Measurements from ENCODE around the gene SLC12A4.
"Not testable (repeated sequence)": the region's sequence is repeated elsewhere in the genome, so short reads cannot be mapped to it uniquely, and the experiment has no call there.

The SLC12A4 gene

DNA sequence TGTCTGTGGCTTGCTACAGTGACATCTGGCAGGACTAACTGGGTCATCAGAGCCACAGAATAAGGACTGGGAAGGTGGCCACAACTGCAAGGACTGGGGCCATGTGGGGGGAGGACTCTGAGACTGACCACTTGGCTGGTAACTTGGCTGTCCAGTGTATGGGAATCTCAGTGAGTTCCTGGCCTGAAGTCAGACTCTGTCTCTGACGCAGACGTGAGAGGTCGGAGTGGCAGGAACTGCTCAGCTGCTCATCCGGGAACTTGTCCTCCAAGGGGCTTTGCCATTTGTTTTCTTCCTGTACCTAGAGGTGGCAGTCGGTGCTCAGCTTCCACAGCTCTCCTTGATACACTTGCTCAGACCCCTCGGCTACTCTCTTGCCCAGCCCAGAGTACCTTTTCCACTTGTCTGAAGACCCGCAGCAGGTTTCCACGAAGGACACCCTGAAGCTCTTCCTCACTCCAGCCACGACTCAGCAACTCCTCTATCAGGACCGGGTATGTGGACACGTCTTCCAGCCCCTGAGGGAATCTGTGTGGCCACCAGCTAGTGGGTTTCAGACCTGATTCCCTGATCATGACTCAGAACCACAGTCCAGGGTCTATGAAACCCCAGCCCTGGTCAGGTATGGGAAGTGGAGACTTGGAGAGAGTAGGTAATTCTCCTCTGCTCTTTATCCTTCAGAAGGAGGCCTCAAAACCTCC lies 19.2 kb upstream of the SLC12A4 start:
- Histone ChIP-seq H3K36me3 (ENCODE audit: insufficient read depth, low read length) (no peaks in the 10 kb centered on the region), H3K27me3 (ENCODE audit: insufficient read depth, low read length) (no peaks in the 10 kb centered on the region), H3K4me1 (ENCODE audit: control insufficient read depth, insufficient read depth, low read length, unreplicated experiment) (no peaks in the 10 kb centered on the region), H2AFZ (ENCODE audit: low read length, unreplicated experiment) (no peak overlapping the region), H3K27ac (ENCODE audit: low read depth, low read length) (no peak overlapping the region), H3K79me2 (ENCODE audit: control insufficient read depth, insufficient read depth, low read length, unreplicated experiment) (no peaks in the 10 kb centered on the region), H3K4me3 (ENCODE audit: low read depth, low read length) (no peak overlapping the region)

DNA sequence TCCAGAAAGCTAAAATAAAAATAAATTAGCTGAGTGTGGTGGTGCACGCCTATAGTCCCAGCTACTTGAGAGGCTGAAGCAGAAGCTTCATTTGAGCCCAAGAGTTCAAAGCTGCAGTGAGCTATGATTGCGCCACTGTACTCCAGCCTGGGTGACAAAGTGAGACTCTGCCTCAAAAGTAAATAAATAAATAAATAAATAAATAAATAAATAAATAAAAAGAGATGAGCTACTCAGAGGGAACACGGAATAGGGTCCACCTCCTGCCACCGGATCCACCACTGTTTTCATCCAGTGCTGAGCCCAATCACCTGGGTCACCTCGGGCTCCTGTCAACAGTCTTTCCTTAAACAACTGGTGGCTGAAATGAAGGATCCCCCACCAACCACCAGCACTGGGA lies 18.5 kb upstream of the SLC12A4 start:
- Histone ChIP-seq H2AFZ (ENCODE audit: low read length, unreplicated experiment) (no peak overlapping the region), H3K27ac (ENCODE audit: low read depth, low read length) (no peak overlapping the region), H3K36me3 (ENCODE audit: insufficient read depth, low read length) (no peaks in the 10 kb centered on the region), H3K4me1 (ENCODE audit: control insufficient read depth, insufficient read depth, low read length, unreplicated experiment) (no peaks in the 10 kb centered on the region), H3K4me3 (ENCODE audit: low read depth, low read length) (no peak overlapping the region), H3K27me3 (ENCODE audit: insufficient read depth, low read length) (no peaks in the 10 kb centered on the region), H3K79me2 (ENCODE audit: control insufficient read depth, insufficient read depth, low read length, unreplicated experiment) (no peaks in the 10 kb centered on the region)

DNA sequence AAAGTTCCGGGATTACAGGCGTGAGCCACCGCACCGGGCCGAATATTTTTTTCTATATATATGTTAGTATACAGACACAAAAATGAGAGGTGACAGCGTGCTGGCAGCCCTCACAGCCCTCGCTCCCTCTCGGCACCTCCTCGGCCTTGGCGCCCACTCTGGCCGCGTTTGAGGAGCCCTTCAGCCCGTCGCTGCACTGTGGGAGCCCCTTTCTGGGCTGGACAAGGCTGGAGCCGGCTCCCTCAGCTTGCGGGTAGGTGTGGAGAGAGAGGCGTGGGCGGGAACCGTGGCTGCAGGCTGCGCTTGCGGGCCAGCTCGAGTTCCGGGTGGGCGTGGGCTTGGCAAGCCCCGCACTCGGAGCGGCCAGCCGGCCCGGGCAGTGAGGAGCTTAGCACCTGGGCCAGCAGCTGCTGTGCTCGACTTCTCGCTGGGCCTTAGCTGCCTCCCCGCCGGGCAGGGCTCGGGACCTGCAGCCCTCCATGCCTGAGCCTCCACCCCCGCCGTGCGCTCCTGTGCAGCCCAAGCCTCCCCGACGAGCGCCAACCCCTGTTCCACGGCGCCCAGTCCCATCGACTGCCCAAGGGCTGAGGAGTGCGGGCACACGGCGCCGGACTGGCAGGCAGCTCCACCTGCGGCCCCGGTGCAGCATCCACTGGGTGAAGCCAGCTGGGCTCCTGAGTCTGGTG lies 13.7 kb upstream of the SLC12A4 start:
- Histone ChIP-seq H3K27ac (ENCODE audit: low read depth, low read length) (no peak overlapping the region), H3K27me3 (ENCODE audit: insufficient read depth, low read length) (peaks cover 7% of the 10 kb centered on the region; the same call in 1 of the 2 replicates), H2AFZ (ENCODE audit: low read length, unreplicated experiment) (no peak overlapping the region), H3K4me3 (ENCODE audit: low read depth, low read length) (no peak overlapping the region), H3K79me2 (ENCODE audit: control insufficient read depth, insufficient read depth, low read length, unreplicated experiment) (no peaks in the 10 kb centered on the region), H3K36me3 (ENCODE audit: insufficient read depth, low read length) (no peaks in the 10 kb centered on the region), H3K4me1 (ENCODE audit: control insufficient read depth, insufficient read depth, low read length, unreplicated experiment) (no peaks in the 10 kb centered on the region)

DNA sequence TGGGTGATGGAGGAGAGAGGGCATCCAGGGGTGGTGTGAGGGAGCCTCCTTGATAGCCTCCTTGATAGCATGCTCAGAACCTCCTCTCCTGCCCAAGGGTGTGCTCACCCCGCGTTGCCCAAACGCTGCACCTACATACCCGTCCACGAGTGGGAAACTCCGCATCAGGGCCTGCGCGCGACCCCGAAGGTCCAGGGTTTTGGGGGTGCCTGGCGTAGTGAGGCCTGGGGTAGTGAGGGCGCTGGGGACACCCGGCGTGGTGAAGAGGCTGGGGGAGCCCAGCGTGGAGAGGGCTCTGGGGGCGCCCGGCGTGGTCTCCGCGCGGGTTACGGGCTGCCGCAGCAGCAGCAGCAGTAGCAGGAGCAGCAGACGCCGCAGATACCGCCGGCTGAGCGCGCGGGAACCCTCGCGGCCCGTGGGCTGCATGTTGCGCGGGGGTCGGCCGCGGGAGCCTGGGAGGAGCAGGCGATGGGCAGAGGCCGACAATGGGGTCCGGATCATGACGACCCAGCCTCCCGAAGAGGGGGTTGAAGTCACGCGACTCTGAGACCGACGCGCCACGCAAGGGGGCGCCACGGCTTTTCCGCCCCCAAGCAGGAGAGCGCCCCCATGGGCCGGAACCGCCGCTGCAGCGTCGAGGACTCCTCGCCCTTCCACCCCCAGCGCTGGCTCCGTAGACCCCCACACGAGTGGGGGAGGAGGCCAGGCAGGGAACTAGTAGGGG lies 11.7 kb upstream of the SLC12A4 start, which contains the start of gene DPEP3:
TSS of gene DPEP3 (minus strand) at position 545 of the 724 bp plus-strand sequence. CDS start at position 426, 119 bp downstream.
- Histone ChIP-seq H3K4me1 (ENCODE audit: control insufficient read depth, insufficient read depth, low read length, unreplicated experiment) (no peaks in the 10 kb centered on the region), H2AFZ (ENCODE audit: low read length, unreplicated experiment) (no peak within 1 kb of the TSS), H3K79me2 (ENCODE audit: control insufficient read depth, insufficient read depth, low read length, unreplicated experiment) (no peaks in the 10 kb centered on the region), H3K27me3 (ENCODE audit: insufficient read depth, low read length) (peaks cover 11% of the 10 kb centered on the region; the same call in 1 of the 2 replicates), H3K4me3 (ENCODE audit: low read depth, low read length) (no peak within 1 kb of the TSS), H3K36me3 (ENCODE audit: insufficient read depth, low read length) (no peaks in the 10 kb centered on the region), H3K27ac (ENCODE audit: low read depth, low read length) (no peak within 1 kb of the TSS)

DNA sequence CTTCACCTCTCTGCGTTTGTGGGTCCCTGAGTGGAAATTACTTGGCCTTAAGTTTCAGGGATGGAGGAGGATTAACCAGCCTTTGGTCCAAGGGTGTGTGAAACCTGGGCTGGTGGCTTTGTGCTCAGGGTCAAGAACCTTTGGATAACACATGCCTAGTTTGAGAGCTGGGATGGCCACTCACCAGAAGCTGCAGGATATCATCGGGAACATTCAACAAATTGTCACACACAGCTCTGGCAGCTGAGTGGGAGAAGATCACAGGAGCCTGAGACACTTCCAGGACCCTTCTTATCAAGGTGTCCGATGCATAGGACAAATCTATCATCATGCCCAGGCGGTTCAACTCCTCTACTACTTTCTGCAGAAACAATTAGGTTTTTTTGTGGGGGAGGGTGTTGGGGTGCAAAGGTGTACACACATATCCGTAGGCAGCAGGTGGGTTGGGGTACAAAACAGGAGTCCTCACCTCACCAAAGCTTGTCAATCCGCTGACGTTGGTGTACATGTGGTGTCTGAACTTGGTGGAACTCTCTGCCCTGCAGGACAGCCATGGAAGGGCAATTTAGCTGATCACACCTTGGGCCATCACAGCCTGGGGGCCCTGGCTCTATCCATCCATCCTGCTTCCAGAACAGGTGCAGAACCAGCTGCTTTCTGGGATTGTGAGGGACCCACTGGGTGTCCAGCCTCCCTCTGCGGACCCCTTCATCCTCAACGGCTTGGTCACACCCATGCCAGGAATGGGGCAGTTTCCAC lies 9.2 kb upstream of the SLC12A4 start:
- no peak overlapping the region for H3K27ac ChIP-seq (ENCODE audit: low read depth, low read length)
- H3K36me3 ChIP-seq (ENCODE audit: insufficient read depth, low read length), result no peaks in the 10 kb centered on the region
- H3K4me1 ChIP-seq (ENCODE audit: control insufficient read depth, insufficient read depth, low read length, unreplicated experiment), result no peaks in the 10 kb centered on the region
- peaks cover 11% of the 10 kb centered on the region; the same call in 1 of the 2 replicates for H3K27me3 ChIP-seq (ENCODE audit: insufficient read depth, low read length)
- no peak overlapping the region for H3K4me3 ChIP-seq (ENCODE audit: low read depth, low read length)
- H2AFZ ChIP-seq (ENCODE audit: low read length, unreplicated experiment), result no peak overlapping the region
- H3K79me2 ChIP-seq (ENCODE audit: control insufficient read depth, insufficient read depth, low read length, unreplicated experiment), result no peaks in the 10 kb centered on the region

DNA sequence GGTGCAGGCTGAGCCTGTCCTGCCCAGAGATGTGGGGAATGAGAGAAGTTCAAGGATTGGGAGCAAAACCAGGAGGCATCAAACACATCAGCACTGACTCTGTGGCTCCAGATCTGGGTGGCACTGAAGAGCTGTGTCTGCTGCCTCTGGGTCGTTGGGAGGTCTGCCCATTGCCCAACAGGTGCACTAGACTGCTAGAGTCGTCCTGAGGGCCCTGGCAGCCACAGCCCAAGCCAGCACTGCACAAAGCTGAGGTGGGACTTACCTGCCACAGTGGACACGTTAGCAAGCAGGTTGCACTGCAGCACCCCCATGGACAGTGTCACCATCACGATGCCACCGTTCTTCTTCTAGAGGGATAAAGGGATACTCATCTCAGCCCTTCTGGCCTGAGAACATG lies 8.6 kb upstream of the SLC12A4 start:
- Histone ChIP-seq H3K36me3 (ENCODE audit: insufficient read depth, low read length) (no peaks in the 10 kb centered on the region), H3K79me2 (ENCODE audit: control insufficient read depth, insufficient read depth, low read length, unreplicated experiment) (no peaks in the 10 kb centered on the region), H3K27ac (ENCODE audit: low read depth, low read length) (no peak overlapping the region), H3K27me3 (ENCODE audit: insufficient read depth, low read length) (peaks cover 11% of the 10 kb centered on the region; the same call in 1 of the 2 replicates), H3K4me1 (ENCODE audit: control insufficient read depth, insufficient read depth, low read length, unreplicated experiment) (no peaks in the 10 kb centered on the region), H2AFZ (ENCODE audit: low read length, unreplicated experiment) (no peak overlapping the region), H3K4me3 (ENCODE audit: low read depth, low read length) (no peak overlapping the region)

DNA sequence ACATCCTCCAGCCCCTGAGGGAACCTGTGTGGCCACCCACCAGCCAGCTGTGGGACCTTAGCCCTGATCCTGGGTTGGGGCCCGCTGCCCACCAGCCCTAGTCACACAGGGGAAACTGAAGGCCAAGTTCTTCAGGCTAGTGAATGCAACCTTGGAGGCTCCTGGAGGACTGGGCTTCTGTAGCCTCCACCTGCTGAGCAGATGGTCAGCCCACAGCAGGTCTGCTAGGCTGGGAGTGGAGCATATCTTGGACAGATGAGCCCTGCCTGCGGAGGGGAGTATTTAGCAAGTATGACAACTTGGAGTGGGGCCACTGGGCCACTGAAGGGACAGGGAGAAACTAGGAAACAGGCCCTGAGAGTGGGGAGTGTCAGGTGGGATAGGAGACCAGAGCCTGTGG lies 7.8 kb upstream of the SLC12A4 start:
- no peak overlapping the region for H2AFZ ChIP-seq (ENCODE audit: low read length, unreplicated experiment)
- no peak overlapping the region for H3K4me3 ChIP-seq (ENCODE audit: low read depth, low read length)
- peaks cover 11% of the 10 kb centered on the region; the same call in 1 of the 2 replicates for H3K27me3 ChIP-seq (ENCODE audit: insufficient read depth, low read length)
- H3K79me2 ChIP-seq (ENCODE audit: control insufficient read depth, insufficient read depth, low read length, unreplicated experiment), result no peaks in the 10 kb centered on the region
- H3K27ac ChIP-seq (ENCODE audit: low read depth, low read length), result no peak overlapping the region
- no peaks in the 10 kb centered on the region for H3K36me3 ChIP-seq (ENCODE audit: insufficient read depth, low read length)
- no peaks in the 10 kb centered on the region for H3K4me1 ChIP-seq (ENCODE audit: control insufficient read depth, insufficient read depth, low read length, unreplicated experiment)

DNA sequence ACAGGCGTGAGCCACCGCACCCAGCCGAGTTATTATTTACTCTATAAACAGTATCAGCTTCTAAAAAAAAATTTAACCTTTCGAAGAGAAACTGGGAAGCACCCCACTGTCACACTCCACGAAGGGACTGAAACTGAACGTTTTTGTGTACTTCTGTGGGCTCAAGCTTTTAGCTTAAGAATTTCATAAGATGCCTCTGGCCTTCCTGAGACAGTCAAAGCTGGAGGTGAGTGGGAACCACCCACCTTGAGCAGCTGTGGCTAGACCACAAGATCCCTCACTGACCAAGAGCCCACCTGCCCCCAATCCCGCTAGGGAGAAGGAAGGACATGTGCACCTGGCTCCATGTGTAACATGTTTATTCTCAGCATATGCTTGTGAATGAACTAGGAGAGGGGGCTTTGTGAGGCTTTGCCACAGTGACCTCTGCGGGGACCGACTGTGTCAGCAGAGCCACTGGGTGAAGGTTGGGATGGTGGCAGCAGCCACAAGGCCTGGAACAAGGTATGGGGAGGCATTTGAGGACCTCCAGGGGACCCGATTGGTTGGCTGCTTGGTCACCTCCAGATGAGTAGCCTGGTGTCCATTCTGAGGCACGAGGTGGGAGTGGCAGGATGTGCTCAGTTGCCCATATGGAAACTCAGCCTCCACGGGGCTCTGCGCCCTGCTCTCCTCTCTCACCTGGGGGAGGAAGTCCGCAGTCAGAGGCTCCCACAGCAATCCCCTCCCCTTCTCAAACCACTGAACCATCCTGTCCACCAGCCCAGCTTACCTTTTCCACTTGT lies 7.1 kb upstream of the SLC12A4 start:
- Histone ChIP-seq H3K4me3 (ENCODE audit: low read depth, low read length) (no peak overlapping the region), H2AFZ (ENCODE audit: low read length, unreplicated experiment) (no peak overlapping the region), H3K4me1 (ENCODE audit: control insufficient read depth, insufficient read depth, low read length, unreplicated experiment) (no peaks in the 10 kb centered on the region), H3K79me2 (ENCODE audit: control insufficient read depth, insufficient read depth, low read length, unreplicated experiment) (no peaks in the 10 kb centered on the region), H3K27ac (ENCODE audit: low read depth, low read length) (no peak overlapping the region), H3K27me3 (ENCODE audit: insufficient read depth, low read length) (peaks cover 11% of the 10 kb centered on the region; the same call in 1 of the 2 replicates), H3K36me3 (ENCODE audit: insufficient read depth, low read length) (no peaks in the 10 kb centered on the region)

DNA sequence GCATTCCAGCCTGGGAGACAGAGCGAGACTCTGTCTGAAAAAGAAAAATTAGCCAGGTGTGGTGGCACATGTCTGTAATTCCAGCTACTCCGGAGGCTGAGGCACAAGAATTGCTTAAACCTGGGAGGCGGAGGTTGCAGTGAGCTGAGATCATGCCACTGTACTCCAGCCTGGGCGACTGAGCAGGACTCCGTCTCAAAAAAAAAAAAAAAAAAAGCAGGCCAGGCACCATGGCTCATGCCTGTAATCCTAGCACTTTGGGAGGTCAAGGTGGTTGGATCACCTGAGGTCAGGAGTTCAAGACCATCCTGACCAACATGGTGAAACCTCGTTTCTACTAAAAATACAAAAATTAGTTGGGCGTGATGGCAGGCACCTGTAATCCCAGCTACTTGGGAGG lies 3.8 kb upstream of the SLC12A4 start:
- H3K27ac ChIP-seq (ENCODE audit: low read depth, low read length); H3K36me3 ChIP-seq (ENCODE audit: insufficient read depth, low read length); H3K27me3 ChIP-seq (ENCODE audit: insufficient read depth, low read length); H3K4me3 ChIP-seq (ENCODE audit: low read depth, low read length); H2AFZ ChIP-seq (ENCODE audit: low read length, unreplicated experiment); H3K4me1 ChIP-seq (ENCODE audit: control insufficient read depth, insufficient read depth, low read length, unreplicated experiment): not testable (repeated sequence)
- H3K79me2 ChIP-seq (ENCODE audit: control insufficient read depth, insufficient read depth, low read length, unreplicated experiment), result peaks cover 10% of the 10 kb centered on the region

DNA sequence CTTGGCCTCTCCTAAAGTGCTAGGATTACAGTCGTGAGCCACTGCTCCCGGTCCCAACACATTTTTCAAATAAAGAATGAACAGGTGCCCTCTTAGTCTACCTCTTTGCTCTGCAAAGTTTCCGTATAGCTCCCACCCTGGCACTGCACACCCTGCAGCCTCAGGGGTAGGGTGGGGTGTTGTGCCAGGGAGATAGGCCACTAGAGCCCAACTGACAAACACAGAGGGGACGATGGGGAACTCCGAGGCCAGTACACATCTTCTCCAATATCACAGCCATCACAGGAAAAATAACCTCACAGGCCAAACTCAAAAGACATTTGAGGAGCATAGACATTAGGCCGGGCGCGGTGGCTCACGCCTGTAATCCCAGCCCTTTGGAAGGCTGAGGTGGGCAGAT lies 2.7 kb upstream of the SLC12A4 start:
- no peak overlapping the region for H2AFZ ChIP-seq (ENCODE audit: low read length, unreplicated experiment)
- no peaks in the 10 kb centered on the region for H3K27me3 ChIP-seq (ENCODE audit: insufficient read depth, low read length)
- H3K4me3 ChIP-seq (ENCODE audit: low read depth, low read length), result no peak overlapping the region
- no peaks in the 10 kb centered on the region for H3K36me3 ChIP-seq (ENCODE audit: insufficient read depth, low read length)
- H3K27ac ChIP-seq (ENCODE audit: low read depth, low read length), result no peak overlapping the region
- peaks cover 10% of the 10 kb centered on the region for H3K4me1 ChIP-seq (ENCODE audit: control insufficient read depth, insufficient read depth, low read length, unreplicated experiment)
- H3K79me2 ChIP-seq (ENCODE audit: control insufficient read depth, insufficient read depth, low read length, unreplicated experiment), result peaks cover 22% of the 10 kb centered on the region
